GM19193 (cell line): Measurements from ENCODE around the gene PRAME.

Experiments used
- POLR2A ChIP-seq: IDR thresholded peaks from 4 replicates; pipeline ENCODE4 v1.6.1; 2011; ENCODE audit not compliant: insufficient read depth, insufficient read length; ENCODE audit errors: extremely low read depth

The PRAME gene

GRCh38 chr22:22536916-22537315 lies 22.1 kb downstream of the PRAME start:
- no peak for TF ChIP-seq POLR2A

GRCh38 chr22:22536515-22536914 lies 22.6 kb downstream of the PRAME start:
- TF ChIP-seq POLR2A = no peak

- no peak for TF ChIP-seq POLR2A
These were observed 23.4 kb downstream of the PRAME start for GRCh38 chr22:22535662-22536061.

- TF ChIP-seq POLR2A = no peak
These were observed 24.3 kb downstream of the PRAME start for GRCh38 chr22:22534604-22535415.

GRCh38 chr22:22533863-22534262 lies 25.2 kb downstream of the PRAME start:
- no peak for TF ChIP-seq POLR2A

- no peak for TF ChIP-seq POLR2A
These were observed 25.6 kb downstream of the PRAME start for GRCh38 chr22:22533417-22533816.

GRCh38 chr22:22531770-22532546 lies 27.1 kb downstream of the PRAME start:
- TF ChIP-seq POLR2A = no peak

GRCh38 chr22:22528780-22529179 lies 30.3 kb downstream of the PRAME start:
- no peak for TF ChIP-seq POLR2A

- TF ChIP-seq POLR2A = no peak
These were observed 31.8 kb downstream of the PRAME start for GRCh38 chr22:22527312-22527711.

- TF ChIP-seq POLR2A = no peak
These were observed 32.7 kb downstream of the PRAME start for GRCh38 chr22:22526125-22526912.

- no peak for TF ChIP-seq POLR2A
These were observed 35.6 kb downstream of the PRAME start for GRCh38 chr22:22523494-22523893.

- TF ChIP-seq POLR2A = no peak
These were observed 37.4 kb downstream of the PRAME start for GRCh38 chr22:22521631-22522030.

GRCh38 chr22:22520667-22521602 lies 38.1 kb downstream of the PRAME start:
- TF ChIP-seq POLR2A = no peak

GRCh38 chr22:22520020-22520656 lies 38.9 kb downstream of the PRAME start, which contains the start of gene ZNF280A:
Gene ZNF280A (minus strand): TSS chr22:22520270. CDS start chr22:22515630, 4,640 bp downstream.
- no peak for TF ChIP-seq POLR2A
